Measurements from ENCODE around the gene DNAJA4.
"Not testable (repeated sequence)": the region's sequence is repeated elsewhere in the genome, so short reads cannot be mapped to it uniquely, and the experiment has no call there.

DNAJA4 gene

DNA sequence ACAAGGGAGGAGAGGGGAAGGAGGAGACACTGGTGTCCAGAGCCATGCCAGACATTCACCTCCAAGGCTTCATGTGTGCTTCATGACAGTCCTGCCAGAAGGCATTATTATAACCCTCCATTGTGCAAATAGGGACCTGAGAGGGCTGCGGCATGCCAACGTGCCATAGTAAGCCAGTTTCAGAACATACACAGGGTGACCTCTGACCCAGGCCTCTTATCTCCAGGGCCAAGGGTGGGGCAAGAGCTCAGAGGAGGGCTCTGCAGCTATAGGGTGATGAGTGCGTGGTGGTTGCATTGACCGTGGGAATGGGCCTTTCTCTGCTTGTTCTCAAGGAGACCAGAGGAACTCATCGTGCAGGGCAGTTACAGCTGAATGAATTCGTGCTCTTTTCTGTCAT is 20.3 kb upstream of the DNAJA4 start:
- DNase-seq (ENCODE audit: low spot score): no peak

DNA sequence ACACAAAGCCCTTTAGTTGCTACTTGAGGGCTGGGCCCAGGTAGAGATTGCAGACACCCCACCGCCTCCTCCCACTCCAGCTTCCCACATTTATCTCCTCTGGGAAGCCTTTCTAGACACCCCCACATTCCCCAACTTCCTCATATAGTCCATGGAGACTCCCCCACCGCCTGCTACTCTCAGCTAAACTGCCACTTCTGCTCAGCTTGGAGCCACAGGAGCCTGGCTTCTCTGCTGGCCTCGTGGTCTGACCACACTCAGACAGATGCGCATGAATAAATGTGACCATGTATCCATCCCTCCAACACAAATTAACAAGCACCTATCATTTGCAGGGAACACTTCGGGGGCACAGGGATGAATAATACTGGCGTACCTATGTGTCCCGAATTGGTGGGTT is 19.5 kb upstream of the DNAJA4 start:
- no peak for DNase-seq (ENCODE audit: low spot score)

GRCh38 chr15:78245392-78245791 is 19.0 kb upstream of the DNAJA4 start:
- DNase-seq (ENCODE audit: low spot score): not testable (repeated sequence)

DNA sequence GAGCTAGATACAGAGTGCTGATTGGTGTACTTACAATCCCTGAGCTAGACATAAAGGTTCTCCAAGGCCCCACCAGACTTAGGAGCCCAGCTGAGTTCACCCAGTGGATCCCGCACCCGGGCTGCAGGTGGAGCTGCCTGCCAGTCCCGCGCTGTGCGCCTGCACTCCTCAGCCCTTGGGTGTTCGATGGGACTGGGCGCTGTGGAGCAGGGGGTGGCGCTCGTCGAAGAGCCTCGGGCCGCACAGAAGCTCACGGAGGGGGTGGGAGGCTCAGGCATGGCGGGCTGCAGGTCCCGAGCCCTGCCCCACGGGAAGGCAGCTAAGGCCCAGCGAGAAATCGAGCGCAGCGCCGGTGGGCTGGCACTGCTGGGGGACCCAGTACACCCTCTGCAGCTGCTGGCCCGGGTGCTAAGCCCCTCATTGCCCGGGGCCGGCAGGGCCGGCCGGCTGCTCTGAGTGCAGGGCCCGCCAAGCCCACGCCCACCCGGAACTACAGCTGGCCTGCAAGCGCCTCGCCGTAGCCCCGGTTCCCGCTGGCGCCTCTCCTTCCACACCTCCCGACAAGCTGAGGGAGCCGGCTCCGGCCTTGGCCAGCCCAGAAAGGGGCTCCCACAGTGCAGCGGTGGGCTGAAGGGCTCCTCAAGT is 18.3 kb upstream of the DNAJA4 start:
- not testable (repeated sequence) for DNase-seq (ENCODE audit: low spot score)

DNA sequence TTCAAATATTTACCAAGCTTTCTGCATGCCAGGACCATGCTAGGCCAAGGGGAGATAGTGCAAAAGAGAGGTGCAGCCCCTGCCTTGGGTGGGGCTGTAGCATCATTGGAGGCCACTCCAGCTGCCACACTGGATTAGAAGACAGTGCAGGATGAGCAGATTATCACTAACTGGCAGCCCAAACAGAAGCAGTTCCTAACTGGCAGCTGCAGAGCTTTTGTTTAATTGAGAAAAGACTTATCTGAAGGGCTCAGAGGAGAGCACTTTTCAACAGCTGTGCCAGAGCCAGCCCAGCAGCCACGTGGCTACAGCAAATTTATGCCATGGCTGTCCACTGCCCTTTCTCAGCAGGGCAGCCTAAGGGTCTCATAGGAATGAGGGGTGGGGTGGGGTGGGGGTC is 16.5 kb upstream of the DNAJA4 start:
- DNase-seq (ENCODE audit: low spot score): no peak

- DNase-seq (ENCODE audit: low spot score): no peak
These were observed 15.2 kb upstream of the DNAJA4 start for GRCh38 chr15:78249131-78249530.

DNA sequence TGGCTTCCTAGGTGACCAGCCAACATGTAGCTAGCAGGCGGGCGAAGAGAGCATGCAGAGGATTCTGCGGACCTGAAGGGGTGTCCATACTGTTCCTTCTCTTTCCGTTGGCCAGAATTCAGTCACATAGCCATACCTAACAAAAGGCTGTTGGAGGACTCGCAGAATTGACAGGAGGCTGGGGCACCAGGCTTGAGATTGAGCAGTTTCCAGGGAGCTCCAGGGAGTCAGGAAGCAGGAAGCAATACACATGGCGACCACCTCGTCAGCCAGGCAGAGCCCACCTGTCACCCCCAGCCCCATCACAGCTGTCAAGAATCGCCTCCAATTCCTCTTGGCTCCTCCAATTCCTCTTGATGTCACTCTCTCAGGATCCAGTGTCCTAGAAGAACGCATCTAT is 13.2 kb upstream of the DNAJA4 start:
- no peak for DNase-seq (ENCODE audit: low spot score)

DNA sequence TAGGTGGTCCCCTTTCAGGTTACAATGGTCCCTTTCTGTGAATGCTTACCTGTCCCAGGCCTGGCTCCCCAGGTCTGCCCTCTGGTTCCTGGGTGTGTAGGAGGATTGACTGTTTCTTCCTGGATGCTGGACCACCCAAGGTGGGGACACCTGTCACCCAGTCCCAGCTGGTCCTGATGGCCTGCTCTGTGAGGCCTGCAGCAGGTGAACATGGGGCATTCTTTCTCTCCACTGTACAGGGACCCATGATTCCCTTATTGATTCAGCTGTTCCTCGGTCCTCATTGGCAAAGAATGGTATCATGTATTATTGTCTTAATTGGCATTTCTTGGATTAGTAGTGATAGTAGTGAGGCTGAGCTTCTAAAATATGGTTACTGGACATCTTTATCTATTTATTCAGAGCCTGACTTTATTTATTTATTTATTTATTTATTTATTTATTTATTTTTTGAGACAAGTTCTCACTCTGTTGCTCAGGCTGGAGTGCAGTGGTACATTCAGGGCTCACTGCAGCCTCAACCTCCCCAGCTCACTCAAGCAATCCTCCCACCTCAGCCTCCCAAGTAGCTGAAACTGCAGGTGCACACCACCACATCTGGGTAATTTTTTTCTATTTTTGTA is 8.8 kb upstream of the DNAJA4 start:
- DNase-seq (ENCODE audit: low spot score): no peak

GRCh38 chr15:78256044-78256437 is 8.3 kb upstream of the DNAJA4 start:
- no peak for DNase-seq (ENCODE audit: low spot score)

DNA sequence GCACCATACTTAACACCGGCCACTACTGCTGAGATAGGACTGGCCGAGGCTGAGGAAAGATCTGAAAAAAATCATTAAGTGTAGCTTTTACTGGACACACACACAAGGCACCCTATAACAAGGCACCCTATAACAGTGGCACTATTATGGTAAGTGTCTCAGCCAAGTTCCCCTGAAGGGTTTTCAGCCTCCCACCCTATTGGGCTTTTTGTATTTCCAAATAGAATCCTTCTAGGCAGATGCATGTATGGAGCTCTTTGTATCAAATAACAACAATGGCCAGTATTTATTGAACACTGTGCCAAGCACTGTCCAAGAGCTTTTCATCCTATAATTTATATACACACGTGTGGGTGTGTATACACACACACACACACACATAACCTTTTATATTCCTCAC is 6.7 kb upstream of the DNAJA4 start:
- no peak for DNase-seq (ENCODE audit: low spot score)

DNA sequence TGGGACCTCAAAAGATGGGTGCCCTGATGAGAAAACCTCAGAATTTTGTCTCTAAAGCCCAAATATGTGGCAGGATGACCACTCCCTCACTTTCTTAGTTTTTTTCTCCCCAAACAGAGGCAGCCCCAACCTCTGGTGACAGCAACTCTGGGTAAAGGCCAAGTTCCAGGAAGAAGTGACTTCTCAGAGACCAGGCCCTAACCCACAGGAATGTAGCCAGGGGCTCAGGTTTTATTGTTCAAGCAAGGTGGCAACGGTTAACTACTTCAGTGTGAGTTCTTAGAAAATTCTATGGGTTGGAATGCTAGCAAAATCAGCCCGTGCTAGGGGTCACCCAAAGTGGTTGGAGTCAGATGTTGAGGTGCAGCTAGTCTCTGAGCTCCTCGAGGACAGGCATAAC is 5.1 kb upstream of the DNAJA4 start:
- DNase-seq (ENCODE audit: low spot score): no peak

DNA sequence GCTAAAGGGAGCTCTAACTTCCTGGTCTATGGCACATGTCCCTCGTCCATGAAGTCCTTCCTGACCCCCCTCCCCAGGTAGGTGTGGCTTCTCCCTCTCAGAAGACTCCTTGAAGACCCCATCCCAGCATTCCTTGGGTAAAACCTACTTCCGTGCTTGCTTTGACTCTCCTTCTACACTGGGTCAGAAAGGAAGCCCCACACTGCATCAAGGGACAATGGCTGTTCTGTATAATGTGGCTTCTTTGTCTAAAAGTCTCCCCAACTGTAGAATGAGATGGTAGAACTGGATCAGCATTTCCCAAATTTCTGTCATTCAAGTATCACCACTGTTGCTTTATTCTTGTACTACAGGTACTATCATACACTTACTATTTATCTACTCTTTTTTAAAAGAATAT is 3.9 kb upstream of the DNAJA4 start:
- DNase-seq (ENCODE audit: low spot score): no peak

GRCh38 chr15:78261062-78261461 is 3.3 kb upstream of the DNAJA4 start:
- DNase-seq (ENCODE audit: low spot score): no peak

DNA sequence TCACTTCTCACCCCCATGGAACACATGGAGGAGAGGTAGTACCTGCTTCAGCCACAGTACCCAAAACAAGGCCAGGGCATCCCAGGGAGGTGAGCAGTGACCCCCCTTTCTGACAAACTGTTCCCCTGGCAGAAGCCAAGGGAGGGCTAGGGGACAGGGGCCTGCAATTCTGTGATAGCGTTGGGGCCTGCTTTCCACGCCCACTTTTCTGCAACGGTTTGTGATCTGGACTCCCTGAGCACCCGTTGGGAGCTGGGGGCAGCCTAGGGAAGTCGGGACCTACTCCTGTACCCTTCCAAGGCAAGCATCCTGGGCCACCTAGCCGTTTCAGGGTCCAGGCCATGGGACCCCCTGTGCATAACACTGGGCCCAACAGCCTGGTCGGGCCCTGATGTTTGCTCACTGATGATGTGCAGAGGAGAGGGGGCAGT is 996 bp upstream of the DNAJA4 start:
- DNase-seq (ENCODE audit: low spot score): no peak

GRCh38 chr15:78263907-78264303 is 457 bp upstream of the DNAJA4 start:
- no peak for DNase-seq (ENCODE audit: low spot score)

DNA sequence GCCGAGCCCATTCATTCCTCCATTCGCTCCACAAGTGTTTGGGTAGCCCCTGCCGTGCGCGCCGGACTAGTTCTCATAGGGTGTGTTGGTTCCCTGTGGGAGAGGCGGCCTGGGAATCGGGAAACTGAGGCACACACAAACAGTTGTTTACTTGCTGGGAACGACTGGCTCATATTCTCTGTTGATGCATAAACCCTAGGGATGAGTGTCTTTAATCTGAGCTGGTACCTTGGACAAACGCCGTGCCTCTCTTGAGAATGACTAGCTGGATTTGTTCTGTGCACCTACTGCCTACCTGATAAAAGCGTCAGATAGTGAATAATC is 737 bp downstream of the DNAJA4 start:
- DNase-seq (ENCODE audit: low spot score): no peak

GRCh38 chr15:78265752-78266224 is 1.4 kb downstream of the DNAJA4 start:
- peak; percentile 30 for DNase-seq (ENCODE audit: low spot score)

DNA sequence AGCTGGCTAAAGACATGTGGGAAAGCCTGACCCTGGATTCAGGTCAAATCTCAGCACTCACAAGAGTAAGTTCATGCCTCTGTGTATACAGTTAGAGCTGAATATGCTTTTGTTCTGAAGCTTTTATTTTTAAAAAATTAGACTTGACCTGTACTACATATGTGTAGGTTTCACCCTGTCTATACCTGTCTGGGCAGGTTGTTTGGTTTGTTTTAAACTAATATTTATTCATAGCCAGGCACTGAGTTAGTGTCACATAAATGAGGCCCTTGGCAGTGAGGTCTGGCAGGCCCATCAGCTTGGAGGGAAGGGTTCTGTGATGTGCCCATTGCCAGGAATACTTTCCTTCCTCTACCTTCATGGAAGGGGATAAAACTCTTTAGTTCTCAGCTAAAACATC is 1.9 kb downstream of the DNAJA4 start:
- no peak for DNase-seq (ENCODE audit: low spot score)

GRCh38 chr15:78266806-78267205 is 2.4 kb downstream of the DNAJA4 start:
- DNase-seq (ENCODE audit: low spot score): no peak

- no peak for DNase-seq (ENCODE audit: low spot score)
These were observed 8.0 kb downstream of the DNAJA4 start for GRCh38 chr15:78272316-78272715.

GRCh38 chr15:78272776-78273175 is 8.4 kb downstream of the DNAJA4 start:
- DNase-seq (ENCODE audit: low spot score): no peak

GRCh38 chr15:78274994-78275393 is 10.6 kb downstream of the DNAJA4 start:
- no peak for DNase-seq (ENCODE audit: low spot score)

DNA sequence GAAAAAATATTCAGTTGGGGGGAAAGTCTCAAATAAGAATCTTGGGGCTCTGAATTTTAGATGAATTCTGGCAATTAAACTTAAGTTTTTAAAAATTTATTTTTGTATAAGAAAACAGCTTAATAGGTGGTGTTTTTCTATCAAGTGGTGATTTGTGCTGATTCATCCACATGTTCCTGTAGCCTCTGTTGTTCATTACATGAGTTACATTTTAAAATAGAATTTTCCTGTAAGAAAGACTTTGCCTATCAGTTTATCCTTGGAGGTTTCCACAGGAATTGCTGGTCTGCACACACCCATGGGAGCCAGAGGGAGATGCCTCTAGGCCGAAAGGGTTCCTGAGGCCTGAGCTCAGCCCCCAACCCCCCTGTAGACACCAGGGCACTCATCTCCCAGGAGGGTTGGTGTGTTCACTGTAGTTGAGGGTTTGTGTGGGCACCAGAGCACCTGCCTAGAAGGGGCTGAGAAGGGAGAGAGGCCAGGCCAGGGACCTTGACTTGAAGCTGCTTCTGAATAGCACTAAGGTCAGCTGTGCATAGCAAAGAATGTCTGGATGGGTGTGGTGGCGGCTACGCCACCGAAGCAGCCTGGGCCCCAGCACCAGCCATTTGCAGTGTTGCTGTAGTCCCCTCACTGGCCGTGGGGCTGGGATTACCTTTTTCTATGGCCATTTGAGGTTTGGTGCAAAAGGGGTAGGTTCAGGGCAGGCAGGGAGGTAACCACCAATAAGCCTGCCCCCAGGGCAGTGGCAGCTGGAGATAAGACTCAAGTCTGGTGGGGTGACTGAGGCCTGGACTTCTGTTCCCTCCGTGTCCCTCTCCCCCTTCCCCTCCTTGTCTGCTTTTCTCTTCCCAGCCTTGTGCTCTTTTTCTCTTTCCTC is 11.9 kb downstream of the DNAJA4 start:
- DNase-seq (ENCODE audit: low spot score): no peak
